Breast epithelium (tissue), 3 donors: ENCODE data around the gene MINDY4B.

Experiments used
- POLR2AphosphoS5 ChIP-seq, 3 donors: sonication (generic); formaldehyde crosslinking; IDR thresholded peaks; one replicate each; pipeline ENCODE4 v1.6.1; 2017; ENCODE audit warnings: antibody characterized with exemption in 3 of 3
- TF ChIP-seq, protein P1 (sequence below), 3 donors: fragments of 450-650 bp; IDR thresholded peaks; one replicate each; pipeline ENCODE4 v1.5.1; 2016 to 2017; ENCODE audit warnings: antibody characterized with exemption in 3 of 3, mild to moderate bottlenecking in 3 of 3, moderate library complexity in 3 of 3

DNA sequence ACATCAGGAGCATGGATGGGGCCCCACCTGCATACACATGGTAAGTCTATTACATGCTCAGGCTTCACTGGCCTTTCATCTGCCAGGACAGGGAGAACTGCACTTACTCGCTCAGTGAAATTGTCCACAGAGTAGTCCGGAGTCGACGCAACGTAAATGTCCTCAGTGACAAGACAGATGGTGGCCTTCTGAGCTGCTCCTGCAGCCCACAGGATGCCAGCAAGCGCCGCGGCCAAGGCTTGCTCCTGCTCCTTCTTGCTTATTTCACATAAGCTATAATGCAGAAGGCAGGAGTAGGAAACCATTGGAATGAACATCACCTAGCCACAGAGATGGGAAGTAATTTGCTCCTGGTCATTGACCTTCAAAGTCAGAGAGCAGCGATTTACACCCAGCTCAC is 14.4 kb downstream of the MINDY4B start:
- TF ChIP-seq POLR2AphosphoS5 (IDR thresholded peaks at IDR 0.05) = no peak
- TF ChIP-seq, protein P1, sequence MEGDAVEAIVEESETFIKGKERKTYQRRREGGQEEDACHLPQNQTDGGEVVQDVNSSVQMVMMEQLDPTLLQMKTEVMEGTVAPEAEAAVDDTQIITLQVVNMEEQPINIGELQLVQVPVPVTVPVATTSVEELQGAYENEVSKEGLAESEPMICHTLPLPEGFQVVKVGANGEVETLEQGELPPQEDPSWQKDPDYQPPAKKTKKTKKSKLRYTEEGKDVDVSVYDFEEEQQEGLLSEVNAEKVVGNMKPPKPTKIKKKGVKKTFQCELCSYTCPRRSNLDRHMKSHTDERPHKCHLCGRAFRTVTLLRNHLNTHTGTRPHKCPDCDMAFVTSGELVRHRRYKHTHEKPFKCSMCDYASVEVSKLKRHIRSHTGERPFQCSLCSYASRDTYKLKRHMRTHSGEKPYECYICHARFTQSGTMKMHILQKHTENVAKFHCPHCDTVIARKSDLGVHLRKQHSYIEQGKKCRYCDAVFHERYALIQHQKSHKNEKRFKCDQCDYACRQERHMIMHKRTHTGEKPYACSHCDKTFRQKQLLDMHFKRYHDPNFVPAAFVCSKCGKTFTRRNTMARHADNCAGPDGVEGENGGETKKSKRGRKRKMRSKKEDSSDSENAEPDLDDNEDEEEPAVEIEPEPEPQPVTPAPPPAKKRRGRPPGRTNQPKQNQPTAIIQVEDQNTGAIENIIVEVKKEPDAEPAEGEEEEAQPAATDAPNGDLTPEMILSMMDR (IDR thresholded peaks at IDR 0.05) = no peak
